ENCODE data around the gene EXOG. TPM values are rescaled to one million over a fixed set of nuclear protein-coding genes. Genes with fewer than 3 reads are reported as not detected.

Gene EXOG
- total RNA-seq, 2 donors from 2014 or later, result 23.4 to 36.6 TPM

DNA sequence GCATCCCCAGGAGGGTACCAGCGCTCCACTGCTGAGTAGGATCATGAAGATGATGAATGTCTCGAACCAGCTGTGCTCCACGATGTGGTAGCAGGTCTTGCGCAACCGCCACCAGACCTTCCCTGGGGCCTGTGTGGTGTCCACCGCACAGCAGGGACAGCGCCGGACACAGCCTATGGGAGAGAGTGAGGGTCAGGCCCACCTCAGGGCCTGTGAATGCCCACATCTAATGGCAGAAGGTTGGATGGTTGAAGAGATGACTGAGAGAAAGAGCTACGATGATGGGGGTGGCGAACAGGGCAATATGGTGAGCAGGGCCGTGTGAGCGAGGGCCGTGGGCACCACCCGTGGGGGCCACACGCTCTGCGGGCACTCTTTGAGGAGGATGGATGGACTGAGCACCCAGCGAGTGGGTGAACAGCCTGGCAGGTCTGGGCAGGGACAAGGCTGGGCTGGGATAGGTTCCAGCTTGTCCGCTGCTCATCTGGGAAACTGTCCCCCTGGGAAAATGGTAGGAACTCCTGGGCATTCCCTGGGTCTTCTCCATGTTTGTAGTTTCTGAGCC lies 79.2 kb downstream of the EXOG start:
- H3K4me1 ChIP-seq, result peaks cover 0 to 32% of the 10 kb centered on the region in 2 donors
- TF ChIP-seq, protein P1, sequence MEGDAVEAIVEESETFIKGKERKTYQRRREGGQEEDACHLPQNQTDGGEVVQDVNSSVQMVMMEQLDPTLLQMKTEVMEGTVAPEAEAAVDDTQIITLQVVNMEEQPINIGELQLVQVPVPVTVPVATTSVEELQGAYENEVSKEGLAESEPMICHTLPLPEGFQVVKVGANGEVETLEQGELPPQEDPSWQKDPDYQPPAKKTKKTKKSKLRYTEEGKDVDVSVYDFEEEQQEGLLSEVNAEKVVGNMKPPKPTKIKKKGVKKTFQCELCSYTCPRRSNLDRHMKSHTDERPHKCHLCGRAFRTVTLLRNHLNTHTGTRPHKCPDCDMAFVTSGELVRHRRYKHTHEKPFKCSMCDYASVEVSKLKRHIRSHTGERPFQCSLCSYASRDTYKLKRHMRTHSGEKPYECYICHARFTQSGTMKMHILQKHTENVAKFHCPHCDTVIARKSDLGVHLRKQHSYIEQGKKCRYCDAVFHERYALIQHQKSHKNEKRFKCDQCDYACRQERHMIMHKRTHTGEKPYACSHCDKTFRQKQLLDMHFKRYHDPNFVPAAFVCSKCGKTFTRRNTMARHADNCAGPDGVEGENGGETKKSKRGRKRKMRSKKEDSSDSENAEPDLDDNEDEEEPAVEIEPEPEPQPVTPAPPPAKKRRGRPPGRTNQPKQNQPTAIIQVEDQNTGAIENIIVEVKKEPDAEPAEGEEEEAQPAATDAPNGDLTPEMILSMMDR (IDR thresholded peaks at IDR 0.05), result no peak
- H3K27me3 ChIP-seq, result no peaks in the 10 kb centered on the region
- DNase-seq (ENCODE audit: low spot score), result peak; percentile 38
- no peak overlapping the region for H3K4me3 ChIP-seq
- no peak overlapping the region for H3K27ac ChIP-seq
- H3K9me3 ChIP-seq, result no peaks in the 10 kb centered on the region
- H3K36me3 ChIP-seq, result peaks cover 50% of the 10 kb centered on the region

Other genes starting within 250 kb of the EXOG start
- not detected for gene SLC22A13, start 230.5 kb upstream of the EXOG start, total RNA-seq
- gene SLC22A14, start 214.0 kb upstream of the EXOG start, total RNA-seq, result not detected
- gene XYLB, start 149.6 kb upstream of the EXOG start, total RNA-seq, result under 1 TPM; 0.70 to 0.79 TPM
- 1 to 10 TPM; 3.9 to 6.0 TPM for gene ACVR2B, start 42.5 kb upstream of the EXOG start, total RNA-seq
- 100 to 1,000 TPM; 102 to 118 TPM for gene SCN5A, start 153.3 kb downstream of the EXOG start, total RNA-seq

All from right atrium auricular region (tissue), 2 donors.